IMR-90 (cell line): ENCODE data around the gene MSI2.

ENCODE experiments used
- BHLHE40 ChIP-seq: fragments of 150-350 bp; IDR thresholded peaks from 2 replicates; pipeline ENCODE4 v1.6.1; 2016; ENCODE audit warnings: mild to moderate bottlenecking, low read depth, low read length
- CHD1 ChIP-seq: IDR thresholded peaks from 2 replicates; pipeline ENCODE4 v1.6.1; 2012; ENCODE audit warnings: low read depth, low read length, improper control_type of control experiment
- FOS ChIP-seq: fragments of 150-350 bp; IDR thresholded peaks from 2 replicates; pipeline ENCODE4 v1.6.1; 2016; ENCODE audit warnings: low read depth, low read length
- MXI1 ChIP-seq: IDR thresholded peaks from 2 replicates; pipeline ENCODE4 v1.6.1; 2012; ENCODE audit warnings: low read depth, mild to moderate bottlenecking, low read length, moderate library complexity, borderline replicate concordance
- NFE2L2 ChIP-seq: fragments of 150-350 bp; IDR thresholded peaks from 2 replicates; pipeline ENCODE4 v1.6.1; 2016; ENCODE audit warnings: low read depth, mild to moderate bottlenecking, low read length
- POLR2A ChIP-seq: IDR thresholded peaks from 2 replicates; pipeline ENCODE4 v1.6.1; 2012; ENCODE audit warnings: mild to moderate bottlenecking, low read depth, low read length
- SMC3 ChIP-seq: fragments of 150-350 bp; IDR thresholded peaks from 2 replicates; pipeline ENCODE4 v1.6.1; 2016; ENCODE audit warnings: low read depth, mild to moderate bottlenecking, antibody characterized with exemption, low read length, moderate library complexity
- TF ChIP-seq, protein P1 (sequence below): conservative IDR thresholded peaks from 2 replicates; pipeline ENCODE4 v1.5.1; 2012; ENCODE audit warnings: mild to moderate bottlenecking, low read depth, low read length, improper control_type of control experiment
- TF ChIP-seq, protein P2 (sequence below): fragments of 150-350 bp; IDR thresholded peaks from 2 replicates; pipeline ENCODE4 v1.6.1; 2016; ENCODE audit warnings: low read depth, mild to moderate bottlenecking, low read length, moderate library complexity, borderline replicate concordance
- TF ChIP-seq, protein P3 (sequence below): fragments of 150-350 bp; IDR thresholded peaks from 2 replicates; pipeline ENCODE4 v1.6.1; 2017; ENCODE audit warnings: mild to moderate bottlenecking, antibody characterized with exemption, low read length, low read depth

DNA sequence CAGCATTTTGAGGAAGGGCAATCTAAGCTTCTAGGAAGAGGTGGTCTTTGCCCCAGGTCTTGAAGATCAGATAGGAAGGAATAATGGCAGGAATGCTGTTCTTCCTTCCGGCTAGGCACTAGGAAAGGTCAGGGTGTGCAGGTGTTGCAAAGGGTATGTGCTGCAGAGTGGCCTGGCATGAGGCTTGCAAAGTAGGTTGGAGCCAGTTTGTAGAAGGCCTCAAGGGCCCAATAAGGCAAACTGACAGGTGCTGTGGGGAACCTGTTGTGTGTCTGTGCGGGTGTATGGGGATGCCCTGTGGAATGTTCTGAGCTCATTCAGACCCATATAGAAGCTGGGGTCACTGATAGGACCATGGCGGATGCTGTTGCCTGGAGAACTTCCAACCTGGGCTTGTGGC lies 12.7 kb downstream of the MSI2 start:
- TF ChIP-seq, protein P1, sequence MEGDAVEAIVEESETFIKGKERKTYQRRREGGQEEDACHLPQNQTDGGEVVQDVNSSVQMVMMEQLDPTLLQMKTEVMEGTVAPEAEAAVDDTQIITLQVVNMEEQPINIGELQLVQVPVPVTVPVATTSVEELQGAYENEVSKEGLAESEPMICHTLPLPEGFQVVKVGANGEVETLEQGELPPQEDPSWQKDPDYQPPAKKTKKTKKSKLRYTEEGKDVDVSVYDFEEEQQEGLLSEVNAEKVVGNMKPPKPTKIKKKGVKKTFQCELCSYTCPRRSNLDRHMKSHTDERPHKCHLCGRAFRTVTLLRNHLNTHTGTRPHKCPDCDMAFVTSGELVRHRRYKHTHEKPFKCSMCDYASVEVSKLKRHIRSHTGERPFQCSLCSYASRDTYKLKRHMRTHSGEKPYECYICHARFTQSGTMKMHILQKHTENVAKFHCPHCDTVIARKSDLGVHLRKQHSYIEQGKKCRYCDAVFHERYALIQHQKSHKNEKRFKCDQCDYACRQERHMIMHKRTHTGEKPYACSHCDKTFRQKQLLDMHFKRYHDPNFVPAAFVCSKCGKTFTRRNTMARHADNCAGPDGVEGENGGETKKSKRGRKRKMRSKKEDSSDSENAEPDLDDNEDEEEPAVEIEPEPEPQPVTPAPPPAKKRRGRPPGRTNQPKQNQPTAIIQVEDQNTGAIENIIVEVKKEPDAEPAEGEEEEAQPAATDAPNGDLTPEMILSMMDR, result no peak
- no peak for TF ChIP-seq POLR2A
- no peak for TF ChIP-seq BHLHE40
- TF ChIP-seq, protein P2, sequence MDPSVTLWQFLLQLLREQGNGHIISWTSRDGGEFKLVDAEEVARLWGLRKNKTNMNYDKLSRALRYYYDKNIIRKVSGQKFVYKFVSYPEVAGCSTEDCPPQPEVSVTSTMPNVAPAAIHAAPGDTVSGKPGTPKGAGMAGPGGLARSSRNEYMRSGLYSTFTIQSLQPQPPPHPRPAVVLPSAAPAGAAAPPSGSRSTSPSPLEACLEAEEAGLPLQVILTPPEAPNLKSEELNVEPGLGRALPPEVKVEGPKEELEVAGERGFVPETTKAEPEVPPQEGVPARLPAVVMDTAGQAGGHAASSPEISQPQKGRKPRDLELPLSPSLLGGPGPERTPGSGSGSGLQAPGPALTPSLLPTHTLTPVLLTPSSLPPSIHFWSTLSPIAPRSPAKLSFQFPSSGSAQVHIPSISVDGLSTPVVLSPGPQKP, result no peak
- TF ChIP-seq, protein P3, sequence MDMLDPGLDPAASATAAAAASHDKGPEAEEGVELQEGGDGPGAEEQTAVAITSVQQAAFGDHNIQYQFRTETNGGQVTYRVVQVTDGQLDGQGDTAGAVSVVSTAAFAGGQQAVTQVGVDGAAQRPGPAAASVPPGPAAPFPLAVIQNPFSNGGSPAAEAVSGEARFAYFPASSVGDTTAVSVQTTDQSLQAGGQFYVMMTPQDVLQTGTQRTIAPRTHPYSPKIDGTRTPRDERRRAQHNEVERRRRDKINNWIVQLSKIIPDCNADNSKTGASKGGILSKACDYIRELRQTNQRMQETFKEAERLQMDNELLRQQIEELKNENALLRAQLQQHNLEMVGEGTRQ, result no peak
- no peak for TF ChIP-seq SMC3
- TF ChIP-seq NFE2L2, result no peak
- TF ChIP-seq CHD1, result no peak
- TF ChIP-seq FOS, result no peak
- no peak for TF ChIP-seq MXI1
